ENCODE data around the gene BTD.
"Not testable (repeated sequence)": the region's sequence is repeated elsewhere in the genome, so short reads cannot be mapped to it uniquely, and the experiment has no call there.

Gene BTD

DNA sequence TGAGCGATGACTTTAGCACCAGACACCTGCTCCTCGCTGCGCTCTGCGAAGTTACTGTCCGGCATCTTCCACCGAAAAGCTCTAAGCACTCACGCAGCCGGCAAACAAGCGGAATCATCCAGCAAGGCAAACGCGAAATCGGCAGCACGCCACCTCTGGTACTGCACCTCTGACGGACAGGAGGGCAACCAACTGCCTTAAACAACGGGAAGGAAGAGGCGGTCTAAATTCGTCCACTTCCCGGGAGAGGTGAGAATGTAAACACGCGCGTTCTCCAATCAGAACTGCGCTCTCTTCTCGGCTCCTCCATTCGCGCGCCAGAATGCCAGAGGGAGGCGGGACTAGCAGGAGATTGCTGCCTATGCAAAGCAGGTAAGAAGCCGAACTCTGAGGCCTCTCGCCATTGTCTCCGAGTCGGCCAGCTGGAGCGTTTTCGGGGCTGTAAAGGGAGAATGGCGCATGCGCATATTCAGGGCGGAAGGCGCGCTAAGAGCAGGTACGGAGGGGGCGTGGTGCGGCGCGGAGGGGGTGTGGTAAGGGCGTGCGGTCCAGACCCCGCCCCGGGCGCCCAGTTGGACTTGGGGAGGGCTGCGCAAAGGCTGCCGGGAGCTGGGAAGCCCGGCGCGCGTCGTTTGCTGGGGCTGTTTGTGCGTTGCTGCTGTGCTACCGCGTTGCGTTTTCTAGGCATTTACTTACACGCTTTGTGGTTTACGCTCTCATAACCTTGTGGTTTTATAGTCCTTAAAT lies at the start of gene BTD, which contains the start of gene HACL1:
BTD (plus strand) TSS at position 347 of the 747 bp plus-strand sequence. CDS start 33,695 bp downstream, outside the sequence.
HACL1 (minus strand) TSS at position 171 of the 747 bp plus-strand sequence; CDS start at position 65, 106 bp downstream.
- DNase-seq (ENCODE audit: low read depth), result peak; percentile 98

DNA sequence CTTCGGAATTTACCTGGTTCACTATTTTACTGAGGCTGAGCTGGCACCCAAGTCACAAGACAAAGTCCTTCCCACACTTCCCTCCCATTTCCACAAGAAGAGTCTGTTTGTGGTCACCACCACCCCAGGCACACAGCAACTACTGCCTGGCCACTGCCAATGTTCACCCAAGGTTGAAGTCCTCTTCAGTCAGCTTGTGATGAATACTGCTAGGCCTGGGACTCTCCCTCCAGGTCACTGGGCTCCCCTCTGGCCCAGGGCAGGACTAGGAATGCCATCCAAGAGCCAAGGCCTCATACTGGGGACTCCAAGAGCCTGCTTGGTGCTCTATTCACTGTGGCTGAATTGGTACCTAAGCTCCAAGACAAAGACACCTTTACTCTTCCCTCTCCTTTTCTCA lies 49.6 kb upstream of the BTD start:
- DNase-seq (ENCODE audit: low read depth), result no peak

DNA sequence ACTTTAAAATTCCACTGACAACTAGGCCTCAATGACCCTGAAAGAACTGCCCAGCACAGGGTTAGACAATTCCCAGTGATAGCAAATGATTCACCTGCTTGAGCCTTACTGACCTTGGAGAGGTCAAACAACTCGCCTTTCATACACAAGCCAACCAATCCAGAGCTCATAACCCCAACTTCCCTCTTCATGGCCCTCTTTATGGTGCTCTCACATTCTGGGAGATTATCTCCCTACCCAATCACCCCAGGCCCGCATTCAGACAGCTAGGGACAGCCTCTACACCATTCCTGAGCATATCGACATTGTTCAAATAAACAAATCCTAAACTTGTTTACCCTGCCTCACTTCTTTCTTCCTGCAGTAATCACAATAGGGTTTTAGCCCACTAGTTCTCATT lies 47.8 kb upstream of the BTD start:
- no peak for DNase-seq (ENCODE audit: low read depth)

DNA sequence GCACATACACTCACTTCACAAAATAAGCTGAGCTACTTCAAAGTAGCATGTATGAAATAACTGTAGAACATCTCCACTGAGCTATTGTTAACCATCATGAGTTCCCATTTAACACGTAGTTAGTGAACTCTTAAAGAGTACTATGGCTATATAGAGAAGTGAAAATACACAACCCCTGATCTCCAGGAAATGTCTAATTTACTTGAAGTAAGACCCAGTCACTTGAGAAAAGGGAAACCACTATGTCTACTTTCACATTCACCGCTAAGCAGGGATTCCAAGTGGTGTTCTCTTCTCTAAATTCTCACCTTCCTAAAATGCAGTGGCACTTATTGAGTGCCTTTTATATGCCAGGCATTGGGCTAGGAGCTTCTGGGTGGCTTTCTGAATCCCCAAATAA lies 45.0 kb upstream of the BTD start:
- no peak for DNase-seq (ENCODE audit: low read depth)

DNA sequence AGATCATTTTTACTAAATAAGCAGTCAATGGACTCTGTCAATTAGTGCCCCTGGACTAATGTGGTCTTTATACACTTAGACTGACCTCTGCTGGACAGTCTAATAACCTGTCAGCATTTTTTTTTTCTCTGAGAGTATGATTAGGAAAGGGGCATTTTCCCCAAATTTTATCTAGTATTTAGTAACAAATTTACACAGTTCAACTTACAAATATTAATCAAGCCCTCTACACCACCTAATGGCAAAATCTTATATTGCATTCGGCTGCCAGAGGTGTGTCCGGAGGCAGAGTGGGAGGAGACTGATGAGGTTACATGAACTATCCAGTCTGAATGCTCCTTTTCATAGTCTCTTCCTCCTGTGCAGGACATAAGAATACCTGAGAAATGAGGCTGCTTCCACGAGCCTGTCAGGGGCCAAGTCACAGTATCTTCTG lies 44.0 kb upstream of the BTD start:
- DNase-seq (ENCODE audit: low read depth), result peak; percentile 35

DNA sequence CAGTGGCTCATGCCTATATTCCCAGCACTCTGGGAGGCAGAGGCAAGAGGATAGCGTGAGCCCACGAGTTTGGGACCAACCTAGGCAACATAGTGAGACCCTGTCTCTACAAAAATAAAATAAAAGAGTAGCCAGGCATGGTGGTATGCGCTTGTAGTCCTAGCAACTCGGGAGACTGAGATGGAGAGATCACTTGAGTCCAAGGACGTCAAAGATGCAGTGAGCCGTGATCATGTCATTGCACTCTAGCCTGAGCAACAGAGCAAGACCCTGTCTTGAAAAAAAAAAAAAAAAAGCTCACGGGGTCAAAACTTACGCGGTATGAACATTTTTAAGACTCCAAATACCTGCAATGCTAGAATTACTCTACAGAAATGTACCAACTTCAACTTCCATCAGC lies 43.0 kb upstream of the BTD start:
- DNase-seq (ENCODE audit: low read depth), result no peak

DNA sequence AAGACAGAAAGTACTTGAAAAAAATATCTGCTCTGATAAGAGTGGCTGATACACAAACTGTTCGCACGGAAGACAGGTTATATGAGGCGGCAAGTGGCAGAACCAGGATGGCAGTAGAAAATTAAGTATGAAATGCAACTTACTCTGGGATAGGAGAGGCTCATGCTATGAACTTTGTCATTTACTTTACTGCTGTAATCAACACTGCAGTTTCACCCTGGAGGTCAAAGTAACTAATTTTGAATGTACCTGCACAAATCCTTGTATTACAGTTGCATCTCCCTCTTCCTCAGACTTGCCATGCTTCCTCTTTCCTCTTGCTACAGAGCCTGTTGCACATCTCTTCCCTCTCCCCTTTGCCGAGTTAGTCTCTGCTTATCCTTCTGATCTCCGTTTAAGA lies 39.0 kb upstream of the BTD start:
- DNase-seq (ENCODE audit: low read depth), result no peak

- no peak for DNase-seq (ENCODE audit: low read depth)
These were observed 38.4 kb upstream of the BTD start for GRCh38 chr3:15563190-15563589.

DNA sequence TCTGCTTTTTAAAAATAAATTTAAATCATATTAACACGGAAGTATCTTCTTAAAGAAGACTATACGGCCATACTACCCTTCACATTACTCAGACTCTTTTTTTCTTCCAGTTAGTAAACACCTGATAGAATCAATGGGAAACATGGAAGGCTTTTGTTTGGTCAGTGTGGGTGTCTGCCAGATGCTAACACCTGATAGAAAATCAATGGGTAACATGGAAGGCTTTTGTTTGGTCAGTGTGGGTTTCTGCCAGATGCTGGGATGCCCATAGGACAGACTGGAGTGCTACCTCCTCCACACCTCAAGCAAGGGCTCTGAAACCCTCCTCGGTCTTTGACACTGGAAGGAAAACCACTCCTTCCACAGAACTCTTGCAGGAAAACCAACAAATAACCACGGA lies 29.4 kb upstream of the BTD start:
- no peak for DNase-seq (ENCODE audit: low read depth)

GRCh38 chr3:15575446-15575845 lies 26.1 kb upstream of the BTD start:
- DNase-seq (ENCODE audit: low read depth), result no peak

DNA sequence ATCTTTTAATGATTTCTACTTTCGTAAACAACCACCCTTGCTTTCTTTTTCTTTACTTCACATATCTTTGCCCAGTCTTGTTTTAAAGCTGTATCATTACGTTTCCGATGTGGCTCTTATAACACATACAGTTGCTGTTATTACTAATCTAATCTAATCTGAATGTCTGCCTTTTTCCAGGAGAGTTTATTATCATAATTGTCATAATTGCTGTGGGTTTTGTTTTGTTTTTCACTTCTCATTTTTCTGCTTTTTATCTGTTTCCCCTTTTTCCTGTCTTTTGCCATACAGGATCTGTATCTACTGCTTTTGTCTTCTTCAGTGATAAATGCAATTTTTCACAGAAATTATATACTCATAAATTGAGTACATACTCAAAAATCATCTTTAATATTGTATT lies 25.1 kb upstream of the BTD start:
- no peak for DNase-seq (ENCODE audit: low read depth)

DNA sequence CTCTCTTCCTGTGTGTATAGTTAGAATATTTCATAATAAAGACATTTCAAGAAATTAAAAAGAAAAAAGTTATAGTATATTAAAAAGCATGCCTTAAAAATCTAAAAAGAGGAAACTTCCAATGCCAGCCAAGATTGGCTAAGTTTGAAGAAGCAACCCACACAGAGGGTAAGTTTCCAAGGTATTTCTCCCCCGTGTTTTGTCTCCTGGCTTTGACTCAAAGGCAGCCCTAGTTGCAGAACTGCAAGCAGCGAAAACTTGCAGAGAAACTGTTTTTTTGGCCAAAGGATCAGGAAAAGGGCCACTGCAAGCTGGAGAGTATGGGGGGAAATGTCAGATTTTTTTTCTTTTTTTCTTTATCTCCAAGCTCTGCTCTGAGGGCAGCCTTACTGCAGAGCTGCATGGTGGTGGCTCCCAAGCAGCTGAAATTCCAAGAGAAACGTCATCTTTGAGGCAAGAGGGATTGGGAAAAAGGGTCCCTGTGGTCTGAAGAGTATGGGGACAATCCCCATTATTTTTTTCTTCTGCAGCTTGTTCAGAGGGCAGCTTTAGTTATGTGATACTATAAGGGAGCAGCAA lies 23.2 kb upstream of the BTD start:
- no peak for DNase-seq (ENCODE audit: low read depth)

DNA sequence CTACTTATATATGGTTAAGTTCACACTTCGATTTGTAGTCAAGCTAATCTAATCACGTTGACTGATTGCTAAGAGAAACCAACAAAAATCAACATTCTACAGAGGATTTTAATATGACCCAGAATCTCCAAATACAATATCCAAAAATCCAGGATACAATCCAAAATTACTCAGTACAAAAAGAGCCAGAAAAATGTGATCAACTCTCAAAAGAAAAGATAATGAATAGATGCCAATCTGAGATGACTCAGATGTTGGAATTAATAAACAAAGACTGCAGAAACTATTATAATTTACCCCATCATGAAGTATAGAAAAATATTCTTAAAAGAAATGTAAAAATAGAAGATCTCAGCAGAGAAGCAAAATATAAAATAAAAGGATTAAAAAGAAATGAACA lies 22.5 kb upstream of the BTD start:
- DNase-seq (ENCODE audit: low read depth), result no peak

DNA sequence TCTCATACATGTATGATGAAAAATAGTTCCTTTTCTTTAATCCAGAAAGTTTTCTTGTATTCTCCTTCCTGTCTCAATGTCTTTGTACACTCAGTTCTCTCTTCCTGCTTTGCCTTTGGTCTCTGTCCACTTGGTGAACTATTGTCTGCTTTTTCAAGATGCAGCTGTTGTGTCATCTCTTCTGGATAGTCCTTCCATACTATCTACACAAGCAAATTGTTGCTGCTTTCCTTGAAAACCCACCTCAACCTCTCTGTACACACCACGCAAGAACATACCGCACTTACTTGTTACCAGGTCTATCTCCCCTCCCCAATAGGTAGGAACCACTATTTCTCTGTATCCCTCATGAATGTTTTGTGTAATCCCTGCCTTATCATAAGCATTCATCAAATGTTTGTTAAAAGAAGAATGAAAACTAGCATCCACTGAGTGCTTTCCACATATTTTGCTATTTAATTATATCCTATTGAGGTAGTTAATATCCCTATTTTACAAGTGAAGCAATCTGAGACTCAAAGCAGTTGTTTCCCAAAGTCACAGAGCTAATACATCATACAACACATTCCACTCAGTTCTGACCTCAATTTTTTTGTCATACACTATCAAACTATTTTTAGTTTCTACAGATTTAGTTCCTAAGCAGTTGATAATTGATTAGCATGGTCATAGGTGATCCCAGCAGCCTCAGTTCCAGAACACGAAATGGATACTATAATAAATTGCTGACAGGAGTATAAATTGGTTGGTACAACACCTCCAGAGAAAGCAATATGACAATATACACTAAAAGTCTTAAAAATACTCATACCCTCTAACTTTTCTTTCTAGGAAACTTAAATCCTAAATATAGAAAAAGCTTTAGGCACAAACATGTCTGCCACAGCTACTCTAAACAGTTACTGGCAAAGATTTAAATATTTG lies 19.8 kb upstream of the BTD start:
- DNase-seq (ENCODE audit: low read depth), result no peak

DNA sequence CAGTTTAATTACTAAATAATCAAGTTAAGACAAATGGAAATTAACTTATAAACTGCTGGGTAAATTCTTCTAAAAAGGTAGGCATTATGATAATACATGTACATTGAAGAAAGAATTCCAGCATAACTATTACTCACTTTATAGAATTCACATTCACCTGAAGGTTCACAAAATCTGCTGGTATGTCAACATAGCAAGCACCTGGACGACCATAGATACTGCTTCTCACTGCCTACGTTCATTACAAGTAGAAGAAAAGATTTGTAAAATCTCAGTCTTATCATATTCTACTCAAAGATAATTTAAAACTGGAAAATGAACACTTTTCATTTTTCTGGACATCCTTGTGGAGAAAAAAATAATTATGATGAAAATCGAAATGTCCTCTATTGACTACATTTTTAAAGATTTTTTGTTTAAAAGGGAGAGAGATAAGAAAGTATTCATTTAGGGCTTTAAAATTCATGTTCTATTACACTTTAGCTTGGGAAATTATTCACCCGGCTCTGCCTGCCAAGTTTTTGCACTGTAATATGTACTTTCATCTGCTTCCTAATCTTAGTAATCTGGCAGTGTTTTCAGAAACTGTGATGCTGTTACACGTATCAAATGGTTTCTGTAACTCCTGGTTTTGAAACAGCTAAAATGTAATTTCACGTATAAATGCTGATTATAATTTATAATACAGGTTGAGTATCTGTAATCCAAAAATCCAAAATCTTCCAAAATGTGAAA lies 16.3 kb upstream of the BTD start:
- DNase-seq (ENCODE audit: low read depth), result no peak

DNA sequence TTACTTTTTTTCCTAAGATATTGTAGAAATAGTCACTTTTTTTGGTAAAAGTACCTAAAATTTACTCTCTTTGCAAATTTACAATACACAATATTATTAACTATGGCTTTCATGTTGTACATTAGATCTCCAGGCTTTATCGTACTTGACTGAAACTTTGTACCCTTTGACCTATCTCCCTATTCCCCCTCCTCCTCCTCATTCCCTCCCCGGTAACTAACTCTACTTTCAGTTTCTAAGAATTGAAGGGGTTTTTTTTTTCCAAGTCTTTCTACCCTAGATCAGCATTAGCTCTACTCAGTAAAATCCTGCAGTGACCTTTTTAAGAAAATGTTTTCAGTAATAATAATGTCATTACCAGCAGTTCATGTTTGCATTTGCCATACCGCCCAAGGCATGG lies 10.3 kb upstream of the BTD start:
- DNase-seq (ENCODE audit: low read depth), result no peak

DNA sequence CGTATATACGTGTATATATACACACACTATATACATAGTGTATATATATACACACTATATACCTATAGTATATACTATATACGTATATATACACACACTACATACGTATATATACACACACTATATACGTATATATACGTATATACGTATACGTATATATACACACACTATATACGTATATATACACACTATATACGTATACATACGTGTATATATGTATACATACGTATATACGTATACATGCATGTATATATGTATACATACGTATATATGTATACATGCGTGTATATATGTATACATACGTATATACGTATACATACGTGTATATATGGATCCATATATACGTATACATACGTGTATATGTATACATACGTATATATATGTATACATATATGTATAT lies 9.6 kb upstream of the BTD start:
- DNase-seq (ENCODE audit: low read depth), result no peak

DNA sequence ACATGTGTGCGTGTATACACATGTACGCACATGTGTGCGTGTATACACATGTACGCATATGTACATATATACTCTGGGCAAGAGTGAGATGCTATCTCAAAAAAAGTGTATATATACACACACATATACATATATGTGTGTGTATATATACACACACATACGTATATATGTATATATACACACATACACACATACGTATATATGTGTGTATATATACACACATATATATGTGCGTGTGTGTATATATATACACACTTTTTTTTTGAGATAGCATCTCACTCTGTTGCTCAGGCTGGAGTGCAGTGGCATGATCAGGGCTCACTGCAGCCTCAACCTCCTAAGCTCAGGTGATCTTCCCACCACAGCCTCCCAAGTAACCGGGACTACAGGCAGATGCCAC lies 8.6 kb upstream of the BTD start:
- no peak for DNase-seq (ENCODE audit: low read depth)

GRCh38 chr3:15595955-15596354 lies 5.6 kb upstream of the BTD start:
- DNase-seq (ENCODE audit: low read depth), result no peak

DNA sequence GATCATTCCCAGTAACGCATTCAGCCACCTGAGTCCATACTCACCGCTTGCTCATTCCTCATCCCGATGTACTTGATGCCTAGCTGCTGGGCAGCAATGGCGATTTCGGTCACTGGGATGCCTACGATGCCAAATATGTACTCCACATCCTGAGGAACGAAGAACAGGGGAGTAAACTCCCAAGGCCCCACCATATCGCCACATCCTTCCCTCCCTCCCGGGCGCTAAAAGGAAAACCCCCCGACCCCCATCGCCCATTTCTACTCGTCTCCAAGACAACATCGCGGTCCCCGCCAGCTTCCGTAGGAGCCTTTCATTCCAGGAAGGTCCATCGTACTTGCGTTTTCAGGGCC lies 523 bp upstream of the BTD start:
- DNase-seq (ENCODE audit: low read depth), result no peak

DNA sequence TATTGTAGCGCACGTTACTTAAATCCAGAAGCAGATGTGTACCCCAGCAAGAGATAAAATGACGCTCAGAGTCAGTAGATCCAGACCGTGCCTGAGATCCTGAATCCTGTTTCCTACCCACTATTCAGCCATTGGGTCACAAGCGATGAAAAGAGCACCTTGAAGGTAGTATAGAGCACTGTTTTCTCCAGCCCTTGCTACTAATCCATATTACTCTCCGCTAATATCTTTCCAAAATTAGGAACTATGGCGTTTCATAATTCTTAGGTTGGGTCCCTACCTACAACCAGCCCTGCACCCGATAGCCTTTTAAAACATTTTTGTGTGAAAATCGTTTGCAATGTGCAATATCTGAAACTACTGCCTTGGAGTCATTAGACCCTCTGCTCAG lies 596 bp downstream of the BTD start:
- DNase-seq (ENCODE audit: low read depth), result no peak

- not testable (repeated sequence) for DNase-seq (ENCODE audit: low read depth)
These were observed 1.3 kb downstream of the BTD start for GRCh38 chr3:15602816-15603215.

Measured in stimulated activated CD4-positive, alpha-beta T cell treated with anti-CD3 and anti-CD28 coated beads, Interleukin-2, amount 100 ng/mL, for 4 hours (primary cell).